Gastrocnemius medialis (tissue), 4 donors: ENCODE measurements around the gene TRAF5. TPM values are rescaled to one million over a fixed set of nuclear protein-coding genes. Genes with fewer than 3 reads are reported as not detected.

Experiments
- ATAC-seq, 2 donors: fragments of 150-250 bp; one replicate each; pipeline ENCODE4 v1.9.1; 2016
- DNase-seq, 2 donors: peaks; one replicate each; pipeline ENCODE4 v3.0.0-alpha.2; 2019
- H3K27ac ChIP-seq, 4 donors: fragments of 200-600 bp; sonication (generic); 1 replicate in 1 of 4; 2 replicates in 3 of 4; pipeline ENCODE4 v1.5.1; 2016 to 2018; ENCODE audit warnings: mild to moderate bottlenecking in 2 of 4, moderate library complexity in 1 of 4
- H3K27me3 ChIP-seq, 3 donors: fragments of 200-600 bp; sonication (generic) in 2 of 3; 1 replicate in 1 of 3; 2 replicates in 2 of 3; pipeline versions ENCODE4 v1.5.1 to v1.6.0; 2016 to 2019; ENCODE audit warnings: mild to moderate bottlenecking in 1 of 3, moderate library complexity in 1 of 3
- H3K36me3 ChIP-seq, 2 donors: fragments of 200-600 bp; sonication (generic) in 1 of 2; one replicate each; pipeline ENCODE4 v1.5.1; 2017 to 2018
- H3K4me1 ChIP-seq, 2 donors: fragments of 200-600 bp; sonication (generic) in 1 of 2; one replicate each; pipeline ENCODE4 v1.5.1; 2016 to 2017; ENCODE audit warnings: mild to moderate bottlenecking in 2 of 2
- H3K4me3 ChIP-seq, 4 donors: fragments of 200-600 bp; sonication (generic) in 3 of 4; 1 replicate in 1 of 4; 2 replicates in 3 of 4; pipeline ENCODE4 v1.5.1; 2016 to 2019; ENCODE audit warnings: mild to moderate bottlenecking in 2 of 4
- H3K9me3 ChIP-seq, 3 donors: fragments of 200-600 bp; sonication (generic) in 2 of 3; 1 replicate in 1 of 3; 2 replicates in 2 of 3; pipeline ENCODE4 v1.5.1; 2016 to 2019
- POLR2A ChIP-seq, 2 donors: fragments of 450-650 bp; IDR thresholded peaks; one replicate each; pipeline ENCODE4 v1.6.1; 2017; ENCODE audit warnings: antibody characterized with exemption in 2 of 2, mild to moderate bottlenecking in 2 of 2, moderate library complexity in 2 of 2
- in situ Hi-C, 4 donors: fragments of 200-750 bp; cut with MboI; loops; one replicate each; pipeline versions ENCODE4 v1.15.0 to v1.8.0; 2017; ENCODE audit warnings: low sequenced_read_pairs in 4 of 4
- intact Hi-C: fragments of 100-400 bp; cut with DNase I; formaldehyde crosslinking; loops from one replicate; pipeline ENCODE4 v1.15.1; 2023; ENCODE audit warnings: low total_unique reads
- total RNA-seq, 4 donors: library from RNA; depleted of rRNA; stranded (reverse); fragments of >200 nt; gene quantifications; one replicate each; pipeline versions ENCODE4 v1.1.0 to v1.2.3, GENCODE V29; 2016
- TF ChIP-seq, protein P1 (sequence below), 5 experiments: fragments of 450-650 bp in 3 of 5; fragments of 200-600 bp in 2 of 5; sonication (generic) in 2 of 5; IDR thresholded peaks in 4 of 5; conservative IDR thresholded peaks in 1 of 5; 1 replicate in 4 of 5; 2 replicates in 1 of 5; pipeline ENCODE4 v1.5.1; 2016 to 2019; ENCODE audit warnings: antibody characterized with exemption in 5 of 5, mild to moderate bottlenecking in 3 of 5, moderate library complexity in 3 of 5

TRAF5 gene
- total RNA-seq, 4 donors from 2014 or later: 0.29 to 0.84 (median 0.60) TPM

DNA sequence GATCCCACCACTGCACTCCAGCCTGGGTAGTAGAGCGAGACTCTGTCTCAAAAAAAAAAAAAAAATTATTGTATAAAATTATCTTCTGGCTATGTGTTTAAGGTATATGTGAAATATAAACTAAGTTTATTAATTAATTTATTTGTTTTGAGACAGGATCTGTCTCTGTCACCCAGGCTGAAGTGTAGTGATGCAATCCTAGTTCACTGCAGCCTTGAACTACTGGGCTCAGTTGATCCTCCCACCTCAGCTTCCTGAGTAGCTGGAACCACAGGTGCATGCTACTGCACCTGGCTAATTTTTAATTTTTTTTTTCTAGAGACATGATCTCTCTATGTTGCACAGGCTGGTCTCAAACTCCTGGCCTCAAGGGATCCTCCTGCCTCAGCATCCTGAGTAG is 97.4 kb downstream of the TRAF5 start:
- TF ChIP-seq, protein P1, sequence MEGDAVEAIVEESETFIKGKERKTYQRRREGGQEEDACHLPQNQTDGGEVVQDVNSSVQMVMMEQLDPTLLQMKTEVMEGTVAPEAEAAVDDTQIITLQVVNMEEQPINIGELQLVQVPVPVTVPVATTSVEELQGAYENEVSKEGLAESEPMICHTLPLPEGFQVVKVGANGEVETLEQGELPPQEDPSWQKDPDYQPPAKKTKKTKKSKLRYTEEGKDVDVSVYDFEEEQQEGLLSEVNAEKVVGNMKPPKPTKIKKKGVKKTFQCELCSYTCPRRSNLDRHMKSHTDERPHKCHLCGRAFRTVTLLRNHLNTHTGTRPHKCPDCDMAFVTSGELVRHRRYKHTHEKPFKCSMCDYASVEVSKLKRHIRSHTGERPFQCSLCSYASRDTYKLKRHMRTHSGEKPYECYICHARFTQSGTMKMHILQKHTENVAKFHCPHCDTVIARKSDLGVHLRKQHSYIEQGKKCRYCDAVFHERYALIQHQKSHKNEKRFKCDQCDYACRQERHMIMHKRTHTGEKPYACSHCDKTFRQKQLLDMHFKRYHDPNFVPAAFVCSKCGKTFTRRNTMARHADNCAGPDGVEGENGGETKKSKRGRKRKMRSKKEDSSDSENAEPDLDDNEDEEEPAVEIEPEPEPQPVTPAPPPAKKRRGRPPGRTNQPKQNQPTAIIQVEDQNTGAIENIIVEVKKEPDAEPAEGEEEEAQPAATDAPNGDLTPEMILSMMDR (IDR thresholded peaks at IDR 0.05 in 4 of 5, conservative IDR thresholded peaks at IDR 0.05 in 1 of 5): no peak
- TF ChIP-seq POLR2A (IDR thresholded peaks at IDR 0.05): no peak
- Histone ChIP-seq H3K9me3 (no peaks in the 10 kb centered on the region), H3K36me3 (no peaks in the 10 kb centered on the region), H3K27ac (no peak overlapping the region), H3K4me3 (no peak overlapping the region), H3K27me3 (no peaks in the 10 kb centered on the region), H3K4me1 (no peaks in the 10 kb centered on the region)
- ATAC-seq: no peak
- DNase-seq: no peak
- intact Hi-C loops (no loop called here), in situ Hi-C loops (no loop called here)

Other genes with a start within 250 kb of the TRAF5 start
- gene KCNH1, start 192.7 kb upstream of the TRAF5 start, total RNA-seq: under 1 TPM; 0.29 to 0.67 (median 0.38) TPM
- 10 to 100 TPM; 41.3 to 72.9 (median 61.3) TPM for gene RCOR3, start 67.5 kb upstream of the TRAF5 start, total RNA-seq
- gene RD3, start 165.3 kb downstream of the TRAF5 start, total RNA-seq: under 1 TPM in 1 of 4 donors, not detected in 3; 0.25 TPM